Activated CD4-positive, alpha-beta T cell treated with anti-CD3 and anti-CD28 coated beads, Interleukin-2, amount 10 ng/mL, durations not matched to agents 24 days and 14 days (primary cell): ENCODE data around the gene BCL2L1. TPM values are rescaled to one million over a fixed set of nuclear protein-coding genes. Genes with fewer than 3 reads are reported as not detected.
A peak's percentile ranks its signal among the peaks of the same experiment; 100 is the strongest.
"Not testable (repeated sequence)": the region's sequence is repeated elsewhere in the genome, so short reads cannot be mapped to it uniquely, and the experiment has no call there.

Source experiments
- DNase-seq: peaks from one replicate; pipeline ENCODE4 v3.0.0; 2022
- H3K27ac Mint-ChIP-seq: one replicate; pipeline ENCODE4 v1.8.0; 2022; ENCODE audit warnings: mild to moderate bottlenecking, mixed read lengths
- H3K27me3 Mint-ChIP-seq: one replicate; pipeline ENCODE4 v1.8.0; 2022; ENCODE audit warnings: mixed read lengths
- H3K36me3 Mint-ChIP-seq: one replicate; pipeline ENCODE4 v1.8.0; 2022; ENCODE audit warnings: low read depth, mild to moderate bottlenecking, mixed read lengths
- H3K4me1 Mint-ChIP-seq: one replicate; pipeline ENCODE4 v1.8.0; 2021; ENCODE audit warnings: mixed read lengths
- H3K4me3 Mint-ChIP-seq: one replicate; pipeline ENCODE4 v1.8.0; 2022; ENCODE audit warnings: mild to moderate bottlenecking, moderate library complexity, mixed read lengths
- H3K9me3 Mint-ChIP-seq: one replicate; pipeline ENCODE4 v1.8.0; 2021; ENCODE audit warnings: mixed read lengths
- intact Hi-C: fragments of 100-400 bp; cut with micrococcal nuclease; formaldehyde crosslinking; loops from one replicate; pipeline ENCODE4 v1.15.1; 2023
- total RNA-seq: library from RNA; stranded (reverse); gene quantifications from 2 replicates; pipeline ENCODE4 v1.2.3, GENCODE V29; 2022

Gene BCL2L1
- total RNA-seq, 1 donor from 2014 or later = 379 TPM

- Mint-ChIP-seq H3K27ac (no peak overlapping the region), H3K27me3 (peaks cover 7% of the 10 kb centered on the region), H3K4me1 (peaks cover 7% of the 10 kb centered on the region), H3K9me3 (no peaks in the 10 kb centered on the region), H3K36me3 (no peaks in the 10 kb centered on the region), H3K4me3 (no peak overlapping the region)
- intact Hi-C loops = no loop called here
- no peak for DNase-seq
Measured at GRCh38 chr20:31638317-31638716, 84.4 kb downstream of the BCL2L1 start.

DNA sequence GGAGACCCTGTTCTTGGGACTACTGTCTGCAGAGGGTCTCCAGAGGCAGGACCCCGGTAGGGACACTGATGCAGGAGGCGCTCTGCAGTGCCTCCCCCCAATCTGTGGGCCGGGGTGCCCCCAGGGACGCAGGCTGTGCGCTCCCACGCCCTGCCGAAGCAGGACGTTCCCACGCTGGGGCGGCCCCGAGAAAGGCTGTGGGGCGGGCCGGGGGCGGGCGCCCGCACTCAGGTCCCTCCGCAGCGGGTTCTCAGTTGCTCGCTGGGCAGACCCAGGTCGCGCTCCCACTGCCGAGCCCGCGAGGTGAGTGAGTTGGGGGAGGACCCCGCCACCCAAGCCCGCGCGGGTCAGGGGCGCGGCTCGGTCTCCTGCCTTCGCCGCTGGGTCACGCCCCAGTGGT, 85.0 kb downstream of the BCL2L1 start, which contains the start of gene COX4I2:
Gene COX4I2 (plus strand): TSS at position 253 of the 400 bp plus-strand sequence. CDS start 1,106 bp downstream, outside the sequence.
- peaks cover 4% of the 10 kb centered on the region for H3K4me1 Mint-ChIP-seq
- H3K27me3 Mint-ChIP-seq = peaks cover 7% of the 10 kb centered on the region

DNA sequence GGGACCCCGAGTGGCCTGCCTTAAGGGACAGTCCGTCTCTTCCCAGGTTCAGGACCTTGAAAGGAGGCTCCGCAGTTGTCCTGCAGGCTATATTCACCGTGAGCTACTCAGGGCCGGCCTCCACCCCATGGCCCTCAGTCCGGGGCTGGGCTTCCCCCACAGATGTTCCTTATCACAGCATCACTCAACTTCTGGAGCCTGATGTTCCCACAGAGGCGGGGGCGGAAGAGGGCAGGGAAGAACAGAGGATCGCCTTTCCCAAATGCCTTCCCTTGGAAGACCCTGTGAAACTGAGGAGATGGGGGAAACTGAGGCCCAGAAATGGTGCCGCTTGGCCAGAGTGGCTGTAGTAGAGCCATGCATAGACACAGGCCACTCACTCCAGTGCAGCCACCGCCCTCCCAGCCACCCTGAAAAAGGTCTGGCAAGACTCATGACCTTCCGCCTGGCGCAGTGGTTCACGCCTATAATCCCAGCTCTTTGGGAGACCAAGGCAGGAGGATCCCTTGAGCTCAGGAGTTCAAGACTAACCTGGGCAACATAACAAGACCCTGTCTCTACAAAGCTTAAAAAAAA, 89.2 kb downstream of the BCL2L1 start:
- Mint-ChIP-seq H3K4me1 (no peaks in the 10 kb centered on the region), H3K9me3 (no peaks in the 10 kb centered on the region), H3K4me3 (no peak overlapping the region), H3K27ac (no peak overlapping the region), H3K27me3 (no peaks in the 10 kb centered on the region), H3K36me3 (no peaks in the 10 kb centered on the region)
- DNase-seq = no peak
- intact Hi-C loops = no loop called here

More for the DNA sequence above, 85.0 kb downstream of the BCL2L1 start, which contains the start of gene COX4I2:
- Mint-ChIP-seq H3K36me3 (no peaks in the 10 kb centered on the region), H3K9me3 (no peaks in the 10 kb centered on the region), H3K4me3 (no peak within 1 kb of the TSS), H3K27ac (no peak within 1 kb of the TSS)
- no peak for DNase-seq
- intact Hi-C loops = no loop called here

- no peak overlapping the region for H3K27ac Mint-ChIP-seq
- H3K36me3 Mint-ChIP-seq = no peaks in the 10 kb centered on the region
- no peaks in the 10 kb centered on the region for H3K27me3 Mint-ChIP-seq
- H3K4me3 Mint-ChIP-seq = no peak overlapping the region
- intact Hi-C loops = no loop called here
- no peaks in the 10 kb centered on the region for H3K9me3 Mint-ChIP-seq
- H3K4me1 Mint-ChIP-seq = no peaks in the 10 kb centered on the region
- no peak for DNase-seq
Measured at GRCh38 chr20:31632548-31633338, 89.9 kb downstream of the BCL2L1 start.

DNA sequence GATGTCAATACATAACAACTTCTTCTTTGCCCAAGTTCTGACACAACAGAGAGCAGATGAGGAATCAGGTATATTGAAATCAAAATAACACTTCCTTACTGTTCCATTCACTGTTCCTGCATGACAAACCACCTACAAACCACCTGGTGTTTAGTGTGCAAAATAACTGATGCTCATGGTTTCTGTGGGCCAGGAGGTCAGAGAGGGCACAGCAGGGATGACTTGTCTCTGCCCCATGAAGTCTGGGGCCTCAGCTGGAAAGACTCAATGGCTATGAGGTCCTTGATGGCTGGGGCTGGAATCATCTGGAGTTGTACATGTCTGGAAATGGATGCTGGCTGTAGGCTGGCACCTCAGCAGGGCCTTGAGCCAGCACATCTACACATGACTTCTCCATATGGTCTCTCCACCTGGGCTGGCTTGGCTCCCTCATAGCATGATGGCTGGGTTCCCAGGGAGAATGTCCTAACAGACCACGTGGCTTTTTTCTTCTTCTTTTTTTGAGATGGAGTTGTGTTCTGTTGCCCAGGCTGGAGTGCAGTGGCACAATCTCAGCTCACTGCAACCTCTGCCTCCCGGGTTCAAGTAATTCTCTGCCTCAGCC, 92.4 kb downstream of the BCL2L1 start:
- Mint-ChIP-seq H3K4me3 (no peak overlapping the region), H3K9me3 (no peaks in the 10 kb centered on the region), H3K27me3 (no peaks in the 10 kb centered on the region), H3K27ac (no peak overlapping the region), H3K4me1 (no peaks in the 10 kb centered on the region), H3K36me3 (no peaks in the 10 kb centered on the region)
- no peak for DNase-seq
- intact Hi-C loops = no loop called here

- H3K27me3 Mint-ChIP-seq, H3K4me3 Mint-ChIP-seq, H3K27ac Mint-ChIP-seq, H3K36me3 Mint-ChIP-seq, intact Hi-C loops, H3K4me1 Mint-ChIP-seq, H3K9me3 Mint-ChIP-seq, DNase-seq: not testable (repeated sequence)
Measured at GRCh38 chr20:31628057-31628456, 94.6 kb downstream of the BCL2L1 start.

GRCh38 chr20:31626534-31626933, 96.1 kb downstream of the BCL2L1 start:
- H3K27me3 Mint-ChIP-seq, H3K4me1 Mint-ChIP-seq, DNase-seq, intact Hi-C loops, H3K4me3 Mint-ChIP-seq, H3K27ac Mint-ChIP-seq, H3K36me3 Mint-ChIP-seq, H3K9me3 Mint-ChIP-seq: not testable (repeated sequence)

GRCh38 chr20:31623123-31623505, 99.6 kb downstream of the BCL2L1 start:
- DNase-seq, H3K27ac Mint-ChIP-seq, H3K4me3 Mint-ChIP-seq, H3K4me1 Mint-ChIP-seq, H3K27me3 Mint-ChIP-seq, H3K9me3 Mint-ChIP-seq, intact Hi-C loops, H3K36me3 Mint-ChIP-seq: not testable (repeated sequence)

GRCh38 chr20:31620246-31620645, 102.4 kb downstream of the BCL2L1 start:
- peaks cover 7% of the 10 kb centered on the region for H3K4me1 Mint-ChIP-seq
- H3K27ac Mint-ChIP-seq = no peak overlapping the region
- DNase-seq = no peak
- intact Hi-C loops = no loop called here
- H3K27me3 Mint-ChIP-seq = peaks cover 6% of the 10 kb centered on the region
- no peak overlapping the region for H3K4me3 Mint-ChIP-seq
- no peaks in the 10 kb centered on the region for H3K9me3 Mint-ChIP-seq
- H3K36me3 Mint-ChIP-seq = no peaks in the 10 kb centered on the region

DNA sequence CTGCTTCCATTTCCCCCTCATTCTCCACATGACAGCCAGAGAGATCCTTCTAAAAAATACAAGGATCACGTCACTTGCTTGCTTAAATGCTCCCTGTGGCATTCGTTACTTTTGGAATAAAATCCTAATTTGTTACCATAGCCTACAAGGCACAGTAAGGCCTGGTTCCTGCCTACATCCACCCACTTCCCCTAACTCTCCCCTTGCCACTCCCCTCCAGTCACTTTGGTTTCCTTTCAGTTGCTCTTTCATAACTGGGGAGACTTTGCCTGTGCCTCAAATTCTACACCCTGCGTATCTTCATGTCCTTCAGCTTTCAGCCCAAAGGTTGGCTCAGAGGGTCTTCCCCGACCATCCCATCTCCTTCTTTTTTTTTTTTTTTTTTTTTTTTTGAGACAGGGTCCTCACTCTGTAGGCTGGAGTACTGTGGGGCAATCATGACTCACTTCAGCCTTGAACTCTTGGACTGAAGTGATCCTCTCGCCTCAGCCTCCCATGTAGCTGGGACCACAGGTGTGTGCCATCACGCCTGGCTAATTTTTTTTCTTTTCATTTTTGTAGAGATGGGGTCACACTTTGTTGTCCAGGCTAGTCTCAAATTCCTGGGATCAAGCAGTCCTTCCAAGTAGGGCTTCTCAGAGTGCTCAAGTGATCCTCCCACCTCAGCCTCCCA, 105.1 kb downstream of the BCL2L1 start:
- Mint-ChIP-seq H3K27me3 (peaks cover 9% of the 10 kb centered on the region), H3K36me3 (no peaks in the 10 kb centered on the region), H3K4me3 (no peak overlapping the region), H3K27ac (peak overlapping the region; percentile 21), H3K4me1 (peaks cover 11% of the 10 kb centered on the region), H3K9me3 (no peaks in the 10 kb centered on the region)
- peak; percentile 72 for DNase-seq
- intact Hi-C loops = no loop called here

DNA sequence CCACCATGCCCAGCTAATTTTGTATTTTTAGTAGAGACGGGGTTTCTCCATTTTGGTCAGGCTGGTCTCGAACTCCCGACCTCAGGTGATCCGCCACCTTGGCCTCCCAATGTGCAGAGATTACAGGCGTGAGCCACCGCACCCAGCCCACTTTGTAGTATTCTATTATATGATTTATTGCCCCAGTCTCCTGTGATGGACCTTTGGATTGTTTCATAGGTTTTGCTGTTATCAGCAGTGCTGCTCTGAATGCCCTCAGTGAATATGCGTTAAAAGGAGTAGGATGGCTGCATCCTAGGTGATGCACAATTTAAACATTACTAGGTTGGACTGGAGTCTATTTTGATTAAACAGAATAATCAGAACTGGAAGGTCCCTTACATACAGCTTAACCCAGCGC, 107.3 kb downstream of the BCL2L1 start:
- Mint-ChIP-seq H3K36me3 (no peaks in the 10 kb centered on the region), H3K4me3 (no peak overlapping the region), H3K27ac (no peak overlapping the region), H3K27me3 (peaks cover 9% of the 10 kb centered on the region), H3K9me3 (no peaks in the 10 kb centered on the region), H3K4me1 (peaks cover 12% of the 10 kb centered on the region)
- no peak for DNase-seq
- intact Hi-C loops = no loop called here
